Activated naive CD8-positive, alpha-beta T cell treated with anti-CD3 and anti-CD28 coated beads, Interleukin-2, amount 50 U/mL, for 24 hours (primary cell): Measurements from ENCODE around the gene NSD2.
"Not testable (repeated sequence)": the region's sequence is repeated elsewhere in the genome, so short reads cannot be mapped to it uniquely, and the experiment has no call there.

Experiments used
- ATAC-seq: fragments of 150-1000 bp; cut with Tn5 transposase; one replicate; pipeline ENCODE4 v1.10.0; 2021
- DNase-seq: peaks from one replicate; pipeline ENCODE4 v3.0.0; 2021
- H3K27ac Mint-ChIP-seq: one replicate; pipeline ENCODE4 v1.8.0; 2021; ENCODE audit warnings: mild to moderate bottlenecking, mixed read lengths
- H3K27me3 Mint-ChIP-seq: one replicate; pipeline ENCODE4 v1.8.0; 2021; ENCODE audit warnings: mixed read lengths
- H3K36me3 Mint-ChIP-seq: one replicate; pipeline ENCODE4 v1.8.0; 2021; ENCODE audit warnings: low read depth, mixed read lengths
- H3K4me1 Mint-ChIP-seq: one replicate; pipeline ENCODE4 v1.8.0; 2021; ENCODE audit warnings: mixed read lengths
- H3K4me3 Mint-ChIP-seq: one replicate; pipeline ENCODE4 v1.8.0; 2021; ENCODE audit warnings: mild to moderate bottlenecking, moderate library complexity, mixed read lengths
- H3K9me3 Mint-ChIP-seq: one replicate; pipeline ENCODE4 v1.8.0; 2021; ENCODE audit warnings: mixed read lengths

The NSD2 gene

GRCh38 chr4:1987296-1987695 lies 116.1 kb downstream of the NSD2 start:
- DNase-seq (no peak), ATAC-seq (no peak)
- no peaks in the 10 kb centered on the region for H3K9me3 Mint-ChIP-seq
- no peak overlapping the region for H3K4me3 Mint-ChIP-seq
- H3K36me3 Mint-ChIP-seq = peaks cover 9% of the 10 kb centered on the region
- no peak overlapping the region for H3K27ac Mint-ChIP-seq
- peaks cover 3% of the 10 kb centered on the region for H3K4me1 Mint-ChIP-seq
- H3K27me3 Mint-ChIP-seq = no peaks in the 10 kb centered on the region

- no peak overlapping the region for H3K27ac Mint-ChIP-seq
- peaks cover 6% of the 10 kb centered on the region for H3K36me3 Mint-ChIP-seq
Observed at GRCh38 chr4:1987721-1988326, 116.6 kb downstream of the NSD2 start.

GRCh38 chr4:1988327-1988724 lies 117.1 kb downstream of the NSD2 start:
- Mint-ChIP-seq H3K4me1 (peaks cover 3% of the 10 kb centered on the region), H3K9me3 (no peaks in the 10 kb centered on the region), H3K27me3 (no peaks in the 10 kb centered on the region), H3K4me3 (no peak overlapping the region), H3K36me3 (peaks cover 5% of the 10 kb centered on the region), H3K27ac (no peak overlapping the region)
- ATAC-seq = no peak
- no peak for DNase-seq

More at GRCh38 chr4:1987721-1988326, 116.6 kb downstream of the NSD2 start:
- Mint-ChIP-seq H3K4me1 (peaks cover 3% of the 10 kb centered on the region), H3K4me3 (no peak overlapping the region), H3K27me3 (no peaks in the 10 kb centered on the region), H3K9me3 (no peaks in the 10 kb centered on the region)
- DNase-seq (no peak), ATAC-seq (no peak)

GRCh38 chr4:1989533-1990347 lies 118.5 kb downstream of the NSD2 start:
- DNase-seq (no peak), ATAC-seq (no peak)
- no peaks in the 10 kb centered on the region for H3K4me1 Mint-ChIP-seq
- H3K36me3 Mint-ChIP-seq = peaks cover 7% of the 10 kb centered on the region
- H3K27me3 Mint-ChIP-seq = no peaks in the 10 kb centered on the region
- H3K9me3 Mint-ChIP-seq = no peaks in the 10 kb centered on the region
- no peak overlapping the region for H3K4me3 Mint-ChIP-seq
- no peak overlapping the region for H3K27ac Mint-ChIP-seq

- Mint-ChIP-seq H3K9me3 (no peaks in the 10 kb centered on the region), H3K27ac (no peak overlapping the region), H3K4me3 (no peak overlapping the region), H3K27me3 (no peaks in the 10 kb centered on the region), H3K36me3 (peaks cover 9% of the 10 kb centered on the region), H3K4me1 (peaks cover 3% of the 10 kb centered on the region)
- DNase-seq (no peak), ATAC-seq (no peak)
Observed at GRCh38 chr4:1990348-1990645, 119.1 kb downstream of the NSD2 start.

- Mint-ChIP-seq H3K36me3 (peaks cover 12% of the 10 kb centered on the region), H3K27me3 (no peaks in the 10 kb centered on the region), H3K27ac (no peak overlapping the region), H3K4me3 (no peak overlapping the region), H3K4me1 (peaks cover 3% of the 10 kb centered on the region), H3K9me3 (no peaks in the 10 kb centered on the region)
- no peak for DNase-seq
- no peak for ATAC-seq
Observed at GRCh38 chr4:1990676-1991075, 119.5 kb downstream of the NSD2 start.

- Mint-ChIP-seq H3K9me3 (no peaks in the 10 kb centered on the region), H3K27ac (no peak overlapping the region), H3K27me3 (no peaks in the 10 kb centered on the region), H3K36me3 (peaks cover 16% of the 10 kb centered on the region), H3K4me3 (no peak overlapping the region), H3K4me1 (peaks cover 3% of the 10 kb centered on the region)
- ATAC-seq (no peak), DNase-seq (no peak)
Observed at GRCh38 chr4:1991087-1991486, 119.9 kb downstream of the NSD2 start.

- Mint-ChIP-seq H3K36me3 (peaks cover 23% of the 10 kb centered on the region), H3K9me3 (peaks cover under 1% of the 10 kb centered on the region), H3K27ac (no peak overlapping the region), H3K4me3 (no peak overlapping the region), H3K27me3 (no peaks in the 10 kb centered on the region), H3K4me1 (peaks cover 3% of the 10 kb centered on the region)
- no peak for DNase-seq
- ATAC-seq = peak; percentile 26
Observed at GRCh38 chr4:1991596-1992434, 120.6 kb downstream of the NSD2 start.

- Mint-ChIP-seq H3K4me1 (peaks cover 6% of the 10 kb centered on the region), H3K9me3 (peaks cover 8% of the 10 kb centered on the region), H3K4me3 (no peak overlapping the region), H3K36me3 (peaks cover 31% of the 10 kb centered on the region), H3K27me3 (no peaks in the 10 kb centered on the region), H3K27ac (no peak overlapping the region)
- ATAC-seq (no peak), DNase-seq (no peak)
Observed at GRCh38 chr4:1992468-1993168, 121.4 kb downstream of the NSD2 start.

GRCh38 chr4:1993169-1993516 lies 122.0 kb downstream of the NSD2 start:
- DNase-seq (no peak), ATAC-seq (no peak)
- Mint-ChIP-seq H3K4me3 (no peak overlapping the region), H3K4me1 (peaks cover 6% of the 10 kb centered on the region), H3K27ac (no peak overlapping the region), H3K27me3 (no peaks in the 10 kb centered on the region), H3K36me3 (peaks cover 37% of the 10 kb centered on the region), H3K9me3 (peaks cover 13% of the 10 kb centered on the region)

GRCh38 chr4:1993718-1994516 lies 122.7 kb downstream of the NSD2 start:
- Mint-ChIP-seq H3K36me3 (peaks cover 44% of the 10 kb centered on the region), H3K9me3 (peaks cover 21% of the 10 kb centered on the region), H3K27ac (peak overlapping the region; percentile 62), H3K4me1 (peaks cover 12% of the 10 kb centered on the region)
- not testable (repeated sequence) for DNase-seq, ATAC-seq, H3K27me3 Mint-ChIP-seq, H3K4me3 Mint-ChIP-seq

GRCh38 chr4:1994938-1995337 lies 123.7 kb downstream of the NSD2 start:
- Mint-ChIP-seq H3K36me3 (peaks cover 54% of the 10 kb centered on the region), H3K4me3 (no peak overlapping the region), H3K4me1 (peaks cover 19% of the 10 kb centered on the region), H3K9me3 (peaks cover 30% of the 10 kb centered on the region), H3K27ac (no peak overlapping the region), H3K27me3 (no peaks in the 10 kb centered on the region)
- ATAC-seq = no peak
- no peak for DNase-seq

- Mint-ChIP-seq H3K27me3 (no peaks in the 10 kb centered on the region), H3K36me3 (peaks cover 65% of the 10 kb centered on the region), H3K4me1 (peaks cover 22% of the 10 kb centered on the region), H3K4me3 (no peak overlapping the region), H3K9me3 (peaks cover 37% of the 10 kb centered on the region), H3K27ac (no peak overlapping the region)
- no peak for DNase-seq
- ATAC-seq = no peak
Observed at GRCh38 chr4:1996866-1997611, 125.8 kb downstream of the NSD2 start.
